Measurements from ENCODE around the gene GRM7. TPM values are rescaled to one million over a fixed set of nuclear protein-coding genes. Genes with fewer than 3 reads are reported as not detected.

The GRM7 gene
- polyA plus RNA-seq, 1 donor from 2014 or later, result 23.8 TPM

GRCh38 chr3:6994081-6994668, 133.3 kb downstream of the GRM7 start:
- H3K36me3 ChIP-seq (ENCODE audit: insufficient read depth, low read length), result no peaks in the 10 kb centered on the region
- no peak overlapping the region for H3K4me2 ChIP-seq (ENCODE audit: low read length)
- H3K27me3 ChIP-seq (ENCODE audit: insufficient read depth, low read depth, low read length), result no peaks in the 10 kb centered on the region
- H4K20me1 ChIP-seq (ENCODE audit: insufficient read depth), result no peaks in the 10 kb centered on the region
- H3K4me3 ChIP-seq (ENCODE audit: low read length), result no peak overlapping the region
- no peaks in the 10 kb centered on the region for H3K9me2 ChIP-seq (ENCODE audit: insufficient read depth, low read length)
- no peak overlapping the region for H3K27ac ChIP-seq (ENCODE audit: low read length)
- H3K9me3 ChIP-seq (ENCODE audit: low read length), result no peaks in the 10 kb centered on the region
- no peak overlapping the region for H3K9ac ChIP-seq (ENCODE audit: low read length)
- no peak overlapping the region for H2AFZ ChIP-seq (ENCODE audit: low read depth, low read length)
- TF ChIP-seq TAF1 (IDR thresholded peaks at IDR 0.05; ENCODE audit: low read depth) (no peak), EZH2 (IDR thresholded peaks at IDR 0.05; ENCODE audit: borderline replicate concordance, insufficient read depth, low read length, poor library complexity, severe bottlenecking) (no peak), CTCF (IDR thresholded peaks at IDR 0.05; ENCODE audit: poor library complexity, severe bottlenecking) (no peak), SMC3 (conservative IDR thresholded peaks at IDR 0.05; ENCODE audit: poor library complexity) (no peak), POLR2AphosphoS5 (IDR thresholded peaks at IDR 0.05) (no peak), EP300 (conservative IDR thresholded peaks at IDR 0.05; ENCODE audit: poor library complexity, severe bottlenecking) (no peak), RAD21 (conservative IDR thresholded peaks at IDR 0.05) (no peak), MXI1 (conservative IDR thresholded peaks at IDR 0.05; ENCODE audit: poor library complexity, severe bottlenecking) (no peak)
- TF ChIP-seq, protein P1, sequence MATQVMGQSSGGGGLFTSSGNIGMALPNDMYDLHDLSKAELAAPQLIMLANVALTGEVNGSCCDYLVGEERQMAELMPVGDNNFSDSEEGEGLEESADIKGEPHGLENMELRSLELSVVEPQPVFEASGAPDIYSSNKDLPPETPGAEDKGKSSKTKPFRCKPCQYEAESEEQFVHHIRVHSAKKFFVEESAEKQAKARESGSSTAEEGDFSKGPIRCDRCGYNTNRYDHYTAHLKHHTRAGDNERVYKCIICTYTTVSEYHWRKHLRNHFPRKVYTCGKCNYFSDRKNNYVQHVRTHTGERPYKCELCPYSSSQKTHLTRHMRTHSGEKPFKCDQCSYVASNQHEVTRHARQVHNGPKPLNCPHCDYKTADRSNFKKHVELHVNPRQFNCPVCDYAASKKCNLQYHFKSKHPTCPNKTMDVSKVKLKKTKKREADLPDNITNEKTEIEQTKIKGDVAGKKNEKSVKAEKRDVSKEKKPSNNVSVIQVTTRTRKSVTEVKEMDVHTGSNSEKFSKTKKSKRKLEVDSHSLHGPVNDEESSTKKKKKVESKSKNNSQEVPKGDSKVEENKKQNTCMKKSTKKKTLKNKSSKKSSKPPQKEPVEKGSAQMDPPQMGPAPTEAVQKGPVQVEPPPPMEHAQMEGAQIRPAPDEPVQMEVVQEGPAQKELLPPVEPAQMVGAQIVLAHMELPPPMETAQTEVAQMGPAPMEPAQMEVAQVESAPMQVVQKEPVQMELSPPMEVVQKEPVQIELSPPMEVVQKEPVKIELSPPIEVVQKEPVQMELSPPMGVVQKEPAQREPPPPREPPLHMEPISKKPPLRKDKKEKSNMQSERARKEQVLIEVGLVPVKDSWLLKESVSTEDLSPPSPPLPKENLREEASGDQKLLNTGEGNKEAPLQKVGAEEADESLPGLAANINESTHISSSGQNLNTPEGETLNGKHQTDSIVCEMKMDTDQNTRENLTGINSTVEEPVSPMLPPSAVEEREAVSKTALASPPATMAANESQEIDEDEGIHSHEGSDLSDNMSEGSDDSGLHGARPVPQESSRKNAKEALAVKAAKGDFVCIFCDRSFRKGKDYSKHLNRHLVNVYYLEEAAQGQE (IDR thresholded peaks at IDR 0.05; ENCODE audit: borderline replicate concordance), result no peak
- no peaks in the 10 kb centered on the region for H3K79me2 ChIP-seq (replicated peaks; ENCODE audit: insufficient read depth, low read length)
- H3F3A ChIP-seq (ENCODE audit: insufficient read depth, low read length, poor library complexity, severe bottlenecking), result no peaks in the 10 kb centered on the region

DNA sequence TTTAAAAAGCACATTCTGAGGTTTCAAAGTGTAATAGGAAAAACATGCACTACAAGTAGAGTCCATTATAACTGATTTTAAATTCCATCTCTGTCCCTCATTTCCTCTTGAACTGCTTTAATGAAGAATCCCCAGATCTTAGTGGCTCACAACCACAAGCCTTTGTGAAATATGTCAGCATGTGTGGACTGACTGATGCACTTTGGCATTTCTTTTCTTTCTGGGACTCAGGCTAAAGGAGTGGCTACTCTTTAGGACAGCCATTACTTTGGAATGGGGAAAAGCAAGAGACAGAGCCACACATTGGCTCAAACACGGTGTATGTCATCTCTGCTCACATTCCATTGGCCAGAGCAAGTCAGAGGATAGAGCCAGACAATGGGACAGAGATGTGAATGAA, 139.6 kb downstream of the GRM7 start:
- H3K27ac ChIP-seq (ENCODE audit: low read length), result no peak overlapping the region
- TF ChIP-seq EP300 (conservative IDR thresholded peaks at IDR 0.05; ENCODE audit: poor library complexity, severe bottlenecking) (no peak), SMC3 (conservative IDR thresholded peaks at IDR 0.05; ENCODE audit: poor library complexity) (no peak), MXI1 (conservative IDR thresholded peaks at IDR 0.05; ENCODE audit: poor library complexity, severe bottlenecking) (no peak), POLR2AphosphoS5 (IDR thresholded peaks at IDR 0.05) (no peak), CTCF (IDR thresholded peaks at IDR 0.05; ENCODE audit: poor library complexity, severe bottlenecking) (no peak), TAF1 (IDR thresholded peaks at IDR 0.05; ENCODE audit: low read depth) (no peak), EZH2 (IDR thresholded peaks at IDR 0.05; ENCODE audit: borderline replicate concordance, insufficient read depth, low read length, poor library complexity, severe bottlenecking) (no peak), RAD21 (conservative IDR thresholded peaks at IDR 0.05) (no peak)
- TF ChIP-seq, protein P1 (IDR thresholded peaks at IDR 0.05; ENCODE audit: borderline replicate concordance), result no peak
- H3K9me3 ChIP-seq (ENCODE audit: low read length), result no peaks in the 10 kb centered on the region
- H2AFZ ChIP-seq (ENCODE audit: low read depth, low read length), result no peak overlapping the region
- no peak overlapping the region for H3K4me2 ChIP-seq (ENCODE audit: low read length)
- no peak overlapping the region for H3K4me3 ChIP-seq (ENCODE audit: low read length)
- no peaks in the 10 kb centered on the region for H3K9me2 ChIP-seq (ENCODE audit: insufficient read depth, low read length)
- no peaks in the 10 kb centered on the region for H3K27me3 ChIP-seq (ENCODE audit: insufficient read depth, low read depth, low read length)
- no peaks in the 10 kb centered on the region for H3K36me3 ChIP-seq (ENCODE audit: insufficient read depth, low read length)
- no peaks in the 10 kb centered on the region for H4K20me1 ChIP-seq (ENCODE audit: insufficient read depth)
- H3F3A ChIP-seq (ENCODE audit: insufficient read depth, low read length, poor library complexity, severe bottlenecking), result no peaks in the 10 kb centered on the region
- no peak overlapping the region for H3K9ac ChIP-seq (ENCODE audit: low read length)
- H3K79me2 ChIP-seq (replicated peaks; ENCODE audit: insufficient read depth, low read length), result no peaks in the 10 kb centered on the region
